Gastrocnemius medialis (tissue), 4 donors: Measurements from ENCODE around the gene MRPL48. TPM values are rescaled to one million over a fixed set of nuclear protein-coding genes. Genes with fewer than 3 reads are reported as not detected.
A peak's percentile ranks its signal among the peaks of the same experiment; 100 is the strongest.

Experiments
- ATAC-seq, 2 donors: fragments of 150-250 bp; one replicate each; pipeline ENCODE4 v1.9.1; 2016
- DNase-seq, 2 donors: peaks; one replicate each; pipeline ENCODE4 v3.0.0-alpha.2; 2019
- H3K27ac ChIP-seq, 4 donors: fragments of 200-600 bp; sonication (generic); 1 replicate in 1 of 4; 2 replicates in 3 of 4; pipeline ENCODE4 v1.5.1; 2016 to 2018; ENCODE audit warnings: mild to moderate bottlenecking in 2 of 4, moderate library complexity in 1 of 4
- H3K27me3 ChIP-seq, 3 donors: fragments of 200-600 bp; sonication (generic) in 2 of 3; 1 replicate in 1 of 3; 2 replicates in 2 of 3; pipeline versions ENCODE4 v1.5.1 to v1.6.0; 2016 to 2019; ENCODE audit warnings: mild to moderate bottlenecking in 1 of 3, moderate library complexity in 1 of 3
- H3K36me3 ChIP-seq, 2 donors: fragments of 200-600 bp; sonication (generic) in 1 of 2; one replicate each; pipeline ENCODE4 v1.5.1; 2017 to 2018
- H3K4me1 ChIP-seq, 2 donors: fragments of 200-600 bp; sonication (generic) in 1 of 2; one replicate each; pipeline ENCODE4 v1.5.1; 2016 to 2017; ENCODE audit warnings: mild to moderate bottlenecking in 2 of 2
- H3K4me3 ChIP-seq, 4 donors: fragments of 200-600 bp; sonication (generic) in 3 of 4; 1 replicate in 1 of 4; 2 replicates in 3 of 4; pipeline ENCODE4 v1.5.1; 2016 to 2019; ENCODE audit warnings: mild to moderate bottlenecking in 2 of 4
- H3K9me3 ChIP-seq, 3 donors: fragments of 200-600 bp; sonication (generic) in 2 of 3; 1 replicate in 1 of 3; 2 replicates in 2 of 3; pipeline ENCODE4 v1.5.1; 2016 to 2019
- POLR2A ChIP-seq, 2 donors: fragments of 450-650 bp; IDR thresholded peaks; one replicate each; pipeline ENCODE4 v1.6.1; 2017; ENCODE audit warnings: antibody characterized with exemption in 2 of 2, mild to moderate bottlenecking in 2 of 2, moderate library complexity in 2 of 2
- in situ Hi-C, 4 donors: fragments of 200-750 bp; cut with MboI; loops; one replicate each; pipeline versions ENCODE4 v1.15.0 to v1.8.0; 2017; ENCODE audit warnings: low sequenced_read_pairs in 4 of 4
- intact Hi-C: fragments of 100-400 bp; cut with DNase I; formaldehyde crosslinking; loops from one replicate; pipeline ENCODE4 v1.15.1; 2023; ENCODE audit warnings: low total_unique reads
- total RNA-seq, 4 donors: library from RNA; depleted of rRNA; stranded (reverse); fragments of >200 nt; gene quantifications; one replicate each; pipeline versions ENCODE4 v1.1.0 to v1.2.3, GENCODE V29; 2016
- TF ChIP-seq, protein P1 (sequence below), 5 experiments: fragments of 450-650 bp in 3 of 5; fragments of 200-600 bp in 2 of 5; sonication (generic) in 2 of 5; IDR thresholded peaks in 4 of 5; conservative IDR thresholded peaks in 1 of 5; 1 replicate in 4 of 5; 2 replicates in 1 of 5; pipeline ENCODE4 v1.5.1; 2016 to 2019; ENCODE audit warnings: antibody characterized with exemption in 5 of 5, mild to moderate bottlenecking in 3 of 5, moderate library complexity in 3 of 5

Gene MRPL48
- total RNA-seq, 4 donors from 2014 or later, result 9.0 to 29.1 (median 13.4) TPM

DNA sequence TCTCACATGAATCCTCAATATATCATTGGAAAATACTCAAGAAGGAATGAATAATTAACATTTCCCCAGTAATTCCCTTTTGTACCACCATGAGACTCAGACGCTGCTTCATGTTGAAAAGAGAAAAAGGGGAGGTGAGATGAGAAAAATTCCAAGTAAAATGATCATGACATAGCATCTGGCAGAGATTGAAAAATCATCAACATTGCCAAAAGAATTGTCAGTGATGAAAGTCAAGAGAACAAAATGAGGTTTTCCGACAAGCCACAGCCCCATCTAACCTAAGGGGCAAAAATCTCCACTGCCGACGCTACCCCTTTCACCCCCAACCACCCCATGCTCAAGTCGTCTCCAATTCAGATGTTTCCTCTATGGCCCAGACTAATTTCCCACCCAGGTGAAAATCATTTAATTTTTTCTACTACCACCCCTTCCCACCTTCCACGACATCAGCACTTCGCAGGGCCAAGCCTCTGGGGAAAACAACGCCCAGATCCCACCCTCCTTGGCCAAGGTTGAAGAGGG lies 28.0 kb upstream of the MRPL48 start:
- ATAC-seq, result no peak
- TF ChIP-seq, protein P1, sequence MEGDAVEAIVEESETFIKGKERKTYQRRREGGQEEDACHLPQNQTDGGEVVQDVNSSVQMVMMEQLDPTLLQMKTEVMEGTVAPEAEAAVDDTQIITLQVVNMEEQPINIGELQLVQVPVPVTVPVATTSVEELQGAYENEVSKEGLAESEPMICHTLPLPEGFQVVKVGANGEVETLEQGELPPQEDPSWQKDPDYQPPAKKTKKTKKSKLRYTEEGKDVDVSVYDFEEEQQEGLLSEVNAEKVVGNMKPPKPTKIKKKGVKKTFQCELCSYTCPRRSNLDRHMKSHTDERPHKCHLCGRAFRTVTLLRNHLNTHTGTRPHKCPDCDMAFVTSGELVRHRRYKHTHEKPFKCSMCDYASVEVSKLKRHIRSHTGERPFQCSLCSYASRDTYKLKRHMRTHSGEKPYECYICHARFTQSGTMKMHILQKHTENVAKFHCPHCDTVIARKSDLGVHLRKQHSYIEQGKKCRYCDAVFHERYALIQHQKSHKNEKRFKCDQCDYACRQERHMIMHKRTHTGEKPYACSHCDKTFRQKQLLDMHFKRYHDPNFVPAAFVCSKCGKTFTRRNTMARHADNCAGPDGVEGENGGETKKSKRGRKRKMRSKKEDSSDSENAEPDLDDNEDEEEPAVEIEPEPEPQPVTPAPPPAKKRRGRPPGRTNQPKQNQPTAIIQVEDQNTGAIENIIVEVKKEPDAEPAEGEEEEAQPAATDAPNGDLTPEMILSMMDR (IDR thresholded peaks at IDR 0.05 in 4 of 5, conservative IDR thresholded peaks at IDR 0.05 in 1 of 5), result peak in 1 of 5 experiments; percentile 16
- no peak for TF ChIP-seq POLR2A (IDR thresholded peaks at IDR 0.05)
- intact Hi-C loops, result loop anchor here (5.0 kb wide), 1 partner anchor 118 kb away; the partner anchor contains the start of genes COA4 and PAAF1

DNA sequence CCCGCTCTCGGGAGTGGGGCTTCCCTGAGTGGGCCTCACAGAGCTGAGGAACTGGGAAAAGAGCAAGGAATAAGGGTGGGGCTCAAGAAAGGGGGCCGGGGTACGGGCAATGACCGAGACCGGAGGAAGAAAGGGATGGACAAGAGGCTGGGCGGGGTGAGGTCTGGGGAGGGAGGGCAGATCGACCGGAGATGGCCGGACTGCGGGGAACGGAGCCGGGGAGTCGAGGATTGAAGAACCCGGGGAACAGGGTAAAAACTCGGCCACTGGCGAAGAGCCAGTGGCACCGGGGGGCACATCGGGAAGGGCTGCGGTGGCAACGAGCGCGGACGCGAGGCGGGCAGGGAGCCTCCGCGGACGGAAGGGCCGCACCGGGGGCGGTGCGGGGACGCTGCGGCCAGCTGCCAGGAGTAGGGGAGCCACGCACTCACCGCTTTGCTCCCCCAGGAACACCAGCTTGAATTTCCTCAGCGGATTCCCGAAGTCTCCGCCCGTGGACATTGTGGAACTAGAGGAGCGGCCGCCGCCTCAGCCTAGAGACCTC lies 27.5 kb upstream of the MRPL48 start:
- Histone ChIP-seq H3K36me3 (no peaks in the 10 kb centered on the region), H3K4me3 (peak overlapping the region; percentile 93 to 100 (median 95)), H3K27me3 (no peaks in the 10 kb centered on the region), H3K9me3 (no peaks in the 10 kb centered on the region), H3K4me1 (peaks cover 20 to 21% of the 10 kb centered on the region in 2 donors), H3K27ac (peak overlapping the region; percentile 93 to 100 (median 98))
- peak; percentile 11 to 24 for ATAC-seq
- in situ Hi-C loops (no loop called here), intact Hi-C loops (loop anchor here (5.0 kb wide), 1 partner anchor 117 kb away; the partner anchor contains the start of genes COA4 and PAAF1)
- DNase-seq, result peak; percentile 8 to 29
- TF ChIP-seq POLR2A (IDR thresholded peaks at IDR 0.05), result no peak
- TF ChIP-seq, protein P1 (IDR thresholded peaks at IDR 0.05 in 4 of 5, conservative IDR thresholded peaks at IDR 0.05 in 1 of 5), result no peak

More for the DNA sequence above, 28.0 kb upstream of the MRPL48 start:
- Histone ChIP-seq H3K36me3 (no peaks in the 10 kb centered on the region), H3K27ac (peak overlapping the region; percentile 93 to 100 (median 98)), H3K4me1 (peaks cover 20 to 21% of the 10 kb centered on the region in 2 donors), H3K9me3 (no peaks in the 10 kb centered on the region), H3K27me3 (no peaks in the 10 kb centered on the region), H3K4me3 (peak overlapping the region; percentile 93 to 100 (median 95))
- in situ Hi-C loops, result no loop called here
- no peak for DNase-seq

DNA sequence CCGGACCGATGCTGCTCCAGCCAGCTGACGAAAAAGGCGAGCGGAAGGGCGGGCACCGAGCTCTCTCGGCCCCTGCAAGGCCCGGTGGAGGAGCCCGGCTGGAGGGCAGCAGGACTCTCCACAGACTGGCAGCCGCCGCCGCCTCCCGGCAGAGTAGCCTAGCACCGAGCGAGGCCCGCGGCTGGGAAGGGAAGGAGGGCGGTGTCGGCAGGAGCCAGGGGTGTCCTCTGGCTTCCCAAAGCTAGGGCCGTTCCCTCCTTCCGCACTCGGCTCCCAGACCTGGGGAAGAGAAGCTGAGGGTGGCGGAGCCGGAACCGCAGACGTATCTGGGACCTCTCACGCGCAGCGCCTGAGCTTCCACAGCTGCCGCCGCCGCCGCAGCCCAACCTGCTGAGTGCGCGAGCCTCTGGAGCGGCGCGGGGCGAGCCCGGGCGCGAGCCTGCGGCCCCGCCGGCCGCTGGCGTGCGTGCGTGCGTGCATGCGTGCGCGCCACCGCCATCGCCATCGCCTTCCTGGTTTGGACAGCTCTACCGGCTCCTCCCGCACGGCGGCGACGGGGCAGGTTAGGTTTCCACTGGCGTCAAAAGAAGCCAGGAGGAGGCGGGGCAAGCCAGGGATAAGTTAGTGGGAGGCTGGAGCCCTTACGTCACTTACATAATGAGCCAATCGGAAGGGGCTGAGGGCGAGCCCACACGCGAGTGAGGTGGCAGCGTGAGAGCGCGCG lies 26.8 kb upstream of the MRPL48 start, which contains the start of gene RAB6A:
Gene RAB6A, minus strand, starts transcription at position 396 of the 724 bp plus-strand sequence. CDS start 439 bp downstream, outside the sequence.
- Histone ChIP-seq H3K36me3 (no peaks in the 10 kb centered on the region), H3K4me3 (peak within 1 kb of the TSS; percentile 93 to 100 (median 95)), H3K27ac (peak within 1 kb of the TSS; percentile 93 to 100 (median 98)), H3K9me3 (no peaks in the 10 kb centered on the region), H3K4me1 (peaks cover 20 to 21% of the 10 kb centered on the region in 2 donors), H3K27me3 (no peaks in the 10 kb centered on the region)
- in situ Hi-C loops, result no loop called here
- intact Hi-C loops, result loop anchor here (1.0 to 5.0 kb wide), 2 partner anchors 18 to 116 kb away; partner anchors contain the start of genes COA4 and PAAF1
- TF ChIP-seq POLR2A (IDR thresholded peaks at IDR 0.05), result peak; percentile 91 to 94
- TF ChIP-seq, protein P1 (IDR thresholded peaks at IDR 0.05 in 4 of 5, conservative IDR thresholded peaks at IDR 0.05 in 1 of 5), result peak; percentile 41 to 59 (median 54)
- peak; percentile 100 for DNase-seq
- peak; percentile 96 to 97 for ATAC-seq

DNA sequence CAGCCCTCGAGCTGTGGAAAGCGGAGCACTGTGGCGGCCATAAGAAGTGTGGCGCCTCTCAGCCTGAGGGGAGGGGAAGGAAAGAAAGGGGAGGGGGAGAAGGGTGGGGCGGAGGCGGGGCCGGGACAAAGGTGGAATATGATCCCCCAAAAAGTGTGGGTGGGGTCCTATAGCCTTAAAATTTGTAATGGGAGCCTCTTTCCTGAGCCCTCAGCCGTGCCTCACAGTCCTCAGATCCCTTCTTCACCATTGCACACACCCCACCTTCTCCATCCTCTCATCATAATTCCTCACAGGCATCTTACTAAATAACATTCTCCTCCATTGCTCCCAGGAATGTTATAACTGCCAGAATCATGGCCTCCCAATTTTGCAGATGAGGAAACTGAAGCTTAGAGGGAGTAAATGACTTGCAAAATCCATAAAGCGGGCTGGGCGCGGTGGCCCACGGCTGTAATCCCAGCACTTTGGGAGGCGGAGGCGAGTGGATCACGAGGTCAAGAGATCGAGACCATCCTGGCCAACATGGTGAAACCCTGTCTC lies 26.2 kb upstream of the MRPL48 start:
- Histone ChIP-seq H3K36me3 (no peaks in the 10 kb centered on the region), H3K27me3 (no peaks in the 10 kb centered on the region), H3K9me3 (no peaks in the 10 kb centered on the region), H3K27ac (peak overlapping the region; percentile 91 to 100 (median 98)), H3K4me1 (peaks cover 20 to 21% of the 10 kb centered on the region in 2 donors), H3K4me3 (peak overlapping the region; percentile 37 to 65 (median 54))
- DNase-seq, result no peak
- TF ChIP-seq, protein P1 (IDR thresholded peaks at IDR 0.05 in 4 of 5, conservative IDR thresholded peaks at IDR 0.05 in 1 of 5), result no peak
- TF ChIP-seq POLR2A (IDR thresholded peaks at IDR 0.05), result no peak
- in situ Hi-C loops (no loop called here), intact Hi-C loops (loop anchor here (1.0 to 5.0 kb wide), 2 partner anchors 18 to 116 kb away; partner anchors contain the start of genes COA4 and PAAF1)
- ATAC-seq, result peak; percentile 37 to 40
